ENCODE data around the gene WLS.

DNA sequence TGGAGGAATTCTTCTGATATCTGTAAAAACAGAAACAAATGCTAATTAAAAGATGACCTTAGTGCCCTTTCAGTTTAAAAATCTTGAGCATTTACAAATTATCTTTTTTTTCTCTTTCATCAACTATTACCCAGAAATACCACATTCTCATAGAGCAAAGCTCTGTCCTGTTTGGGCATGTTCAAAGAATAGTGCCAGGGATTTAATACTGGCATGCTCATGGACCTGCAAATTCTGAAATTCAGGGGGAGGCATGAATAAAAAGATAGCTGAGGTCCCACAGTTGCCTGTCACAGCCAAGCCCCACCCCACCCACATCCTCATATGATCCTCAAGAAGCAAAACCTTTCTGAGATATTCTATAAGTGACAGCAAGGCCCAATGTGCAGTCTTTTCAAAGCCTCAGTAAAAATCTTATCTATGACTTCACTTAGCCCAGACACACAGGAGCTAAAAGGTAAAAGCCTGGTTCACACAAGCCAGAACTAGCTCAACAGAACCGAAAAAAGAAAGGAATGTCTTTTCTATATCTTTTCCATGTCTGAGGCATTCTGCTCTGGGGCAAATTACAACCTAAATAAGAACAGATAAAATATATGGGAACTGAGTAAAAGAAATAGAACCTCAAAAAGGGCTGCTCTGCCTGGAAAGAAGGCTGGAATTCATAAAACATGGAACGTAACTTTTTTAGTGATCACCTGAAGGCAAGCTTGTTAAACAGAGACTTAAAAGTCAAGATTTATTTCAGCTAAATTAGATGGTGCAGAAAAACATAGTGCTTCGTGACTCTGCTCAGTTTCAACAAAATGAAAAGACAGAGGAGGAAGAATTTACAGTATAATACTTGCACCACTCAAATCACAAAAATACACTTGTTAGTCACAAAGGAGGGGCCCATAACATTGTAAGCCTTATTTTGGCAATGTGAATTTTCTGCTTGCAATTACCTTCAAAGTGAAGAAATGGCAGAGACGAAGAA lies 11.0 kb downstream of the WLS start:
- TF ChIP-seq, protein P1, sequence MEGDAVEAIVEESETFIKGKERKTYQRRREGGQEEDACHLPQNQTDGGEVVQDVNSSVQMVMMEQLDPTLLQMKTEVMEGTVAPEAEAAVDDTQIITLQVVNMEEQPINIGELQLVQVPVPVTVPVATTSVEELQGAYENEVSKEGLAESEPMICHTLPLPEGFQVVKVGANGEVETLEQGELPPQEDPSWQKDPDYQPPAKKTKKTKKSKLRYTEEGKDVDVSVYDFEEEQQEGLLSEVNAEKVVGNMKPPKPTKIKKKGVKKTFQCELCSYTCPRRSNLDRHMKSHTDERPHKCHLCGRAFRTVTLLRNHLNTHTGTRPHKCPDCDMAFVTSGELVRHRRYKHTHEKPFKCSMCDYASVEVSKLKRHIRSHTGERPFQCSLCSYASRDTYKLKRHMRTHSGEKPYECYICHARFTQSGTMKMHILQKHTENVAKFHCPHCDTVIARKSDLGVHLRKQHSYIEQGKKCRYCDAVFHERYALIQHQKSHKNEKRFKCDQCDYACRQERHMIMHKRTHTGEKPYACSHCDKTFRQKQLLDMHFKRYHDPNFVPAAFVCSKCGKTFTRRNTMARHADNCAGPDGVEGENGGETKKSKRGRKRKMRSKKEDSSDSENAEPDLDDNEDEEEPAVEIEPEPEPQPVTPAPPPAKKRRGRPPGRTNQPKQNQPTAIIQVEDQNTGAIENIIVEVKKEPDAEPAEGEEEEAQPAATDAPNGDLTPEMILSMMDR (IDR thresholded peaks at IDR 0.05; ENCODE audit: low read length), result no peak
- TF ChIP-seq EZH2phosphoT487 (IDR thresholded peaks at IDR 0.05; ENCODE audit: low read length), result no peak
- TF ChIP-seq EZH2 (optimal IDR thresholded peaks at IDR 0.05; ENCODE audit: low read depth, low read length), result no peak
